Nephron (organoid): ENCODE results near the gene ERICH3.

Experiments
- H3K27ac Mint-ChIP-seq, 3 experiments: 2 replicates each; pipeline ENCODE4 v1.8.0; 2020; ENCODE audit warnings: mixed read lengths in 3 of 3, mild to moderate bottlenecking in 2 of 3, moderate library complexity in 1 of 3
- H3K27me3 Mint-ChIP-seq: 2 replicates; pipeline ENCODE4 v1.8.0; 2021; ENCODE audit warnings: low read depth, mild to moderate bottlenecking, moderate library complexity, mixed read lengths
- H3K36me3 Mint-ChIP-seq: 2 replicates; pipeline ENCODE4 v1.8.0; 2020; ENCODE audit warnings: low read depth, mixed read lengths
- H3K4me1 Mint-ChIP-seq: 2 replicates; pipeline ENCODE4 v1.8.0; 2020; ENCODE audit warnings: mixed read lengths
- H3K4me3 Mint-ChIP-seq, 3 experiments: 2 replicates each; pipeline ENCODE4 v1.8.0; 2020; ENCODE audit warnings: mild to moderate bottlenecking in 3 of 3, mixed read lengths in 3 of 3, moderate library complexity in 2 of 3
- H3K9me3 Mint-ChIP-seq: 2 replicates; pipeline ENCODE4 v1.8.0; 2020; ENCODE audit warnings: mixed read lengths
- CTCF ChIP-seq, 3 experiments: fragments of 200-600 bp; sonication (generic); IDR thresholded peaks; one replicate each; pipeline ENCODE4 v1.5.0; 2021; ENCODE audit warnings: antibody characterized with exemption in 3 of 3; ENCODE audit not compliant: unreplicated experiment in 3 of 3

The ERICH3 gene

GRCh38 chr1:74522148-74522547 lies 151.4 kb downstream of the ERICH3 start:
- Mint-ChIP-seq H3K4me1 (peaks cover 14% of the 10 kb centered on the region), H3K27me3 (no peaks in the 10 kb centered on the region), H3K27ac (peak overlapping the region in 1 of 3 experiments; percentile 10), H3K4me3 (no peak overlapping the region), H3K36me3 (no peaks in the 10 kb centered on the region), H3K9me3 (peaks cover 3% of the 10 kb centered on the region)
- no peak for TF ChIP-seq CTCF (IDR thresholded peaks at IDR 0.05; ENCODE audit: unreplicated experiment in 3 of 3)
